Hepatocyte (in vitro differentiated cells): ENCODE data around the gene SLC39A7. TPM values are rescaled to one million over a fixed set of nuclear protein-coding genes. Genes with fewer than 3 reads are reported as not detected.
"Not testable (repeated sequence)": the region's sequence is repeated elsewhere in the genome, so short reads cannot be mapped to it uniquely, and the experiment has no call there.

Experiments used
- DNase-seq: peaks from one replicate; pipeline ENCODE4 v3.0.0-alpha.2; 2016; ENCODE audit warnings: low spot score
- H2AFZ ChIP-seq: fragments of 200-600 bp; sonication (generic); 2 replicates; pipeline ENCODE4 v1.6.0; 2016; ENCODE audit warnings: antibody characterized with exemption, mild to moderate bottlenecking
- H3K27ac ChIP-seq: fragments of 200-600 bp; sonication (generic); 2 replicates; pipeline ENCODE4 v1.5.1; 2016; ENCODE audit warnings: mild to moderate bottlenecking
- H3K27me3 ChIP-seq: fragments of 200-600 bp; sonication (generic); 2 replicates; pipeline ENCODE4 v1.6.1; 2016
- H3K36me3 ChIP-seq: fragments of 200-600 bp; sonication (generic); replicated peaks from 2 replicates; pipeline ENCODE4 v1.5.1; 2016; ENCODE audit warnings: low read depth; ENCODE audit not compliant: insufficient read depth
- H3K4me1 ChIP-seq: fragments of 200-600 bp; sonication (generic); 2 replicates; pipeline ENCODE4 v1.5.1; 2016; ENCODE audit warnings: mild to moderate bottlenecking, moderate library complexity; ENCODE audit not compliant: insufficient read depth
- H3K4me2 ChIP-seq: fragments of 200-600 bp; sonication (generic); 2 replicates; pipeline ENCODE4 v1.6.0; 2016
- H3K4me3 ChIP-seq: fragments of 200-600 bp; sonication (generic); 2 replicates; pipeline ENCODE4 v1.5.1; 2016; ENCODE audit warnings: mild to moderate bottlenecking
- H3K79me2 ChIP-seq: fragments of 200-600 bp; sonication (generic); 2 replicates; pipeline ENCODE4 v1.6.0; 2017; ENCODE audit warnings: mild to moderate bottlenecking
- H3K9me2 ChIP-seq: fragments of 200-600 bp; sonication (generic); replicated peaks from 2 replicates; pipeline ENCODE4 v1.6.0; 2017; ENCODE audit warnings: mild to moderate bottlenecking; ENCODE audit not compliant: insufficient read depth
- H3K9me3 ChIP-seq: fragments of 200-600 bp; sonication (generic); 2 replicates; pipeline ENCODE4 v1.5.1; 2016; ENCODE audit warnings: low read depth, mild to moderate bottlenecking
- H4K20me1 ChIP-seq: fragments of 200-600 bp; sonication (generic); 2 replicates; pipeline ENCODE4 v1.6.0; 2016; ENCODE audit warnings: mild to moderate bottlenecking; ENCODE audit not compliant: insufficient read depth, poor library complexity, severe bottlenecking
- EZH2 ChIP-seq: fragments of 200-600 bp; sonication (generic); IDR thresholded peaks from 2 replicates; pipeline ENCODE4 v1.6.1; 2016; ENCODE audit warnings: antibody characterized with exemption, mild to moderate bottlenecking, borderline replicate concordance
- EZH2phosphoT487 ChIP-seq: fragments of 200-600 bp; sonication (generic); IDR thresholded peaks from one replicate; pipeline ENCODE4 v1.6.1; 2018; ENCODE audit warnings: antibody characterized with exemption, mild to moderate bottlenecking, low read depth, moderate library complexity; ENCODE audit not compliant: unreplicated experiment, severe bottlenecking
- WGBS: methylation state at CpG from one replicate; pipeline ENCODE4 v1.1.6; 2016; ENCODE audit warnings: low lambda C conversion rate; ENCODE audit errors: missing lambda C conversion rate; 5-methylcytosine and 5-hydroxymethylcytosine counted together
- polyA plus RNA-seq: library from polyadenylated mRNA; unstranded; fragments of >200 nt; fragmentation: Nextera tagmentation; extraction: Ambion mirVana; gene quantifications from 2 replicates; pipeline ENCODE4 v1.2.1, GENCODE V29; 2016
- total RNA-seq: library from RNA; depleted of rRNA; stranded (reverse); fragments of >200 nt; gene quantifications from 2 replicates; pipeline ENCODE4 v1.2.3, GENCODE V29; 2014
- TF ChIP-seq, protein P1 (sequence below): fragments of 200-600 bp; sonication (generic); IDR thresholded peaks from 2 replicates; pipeline ENCODE4 v1.5.1; 2016; ENCODE audit warnings: antibody characterized with exemption, mild to moderate bottlenecking; ENCODE audit not compliant: poor library complexity

SLC39A7 gene
- total and polyA plus RNA-seq, 2 experiments from 2014 or later: 55.0 to 130 TPM

DNA sequence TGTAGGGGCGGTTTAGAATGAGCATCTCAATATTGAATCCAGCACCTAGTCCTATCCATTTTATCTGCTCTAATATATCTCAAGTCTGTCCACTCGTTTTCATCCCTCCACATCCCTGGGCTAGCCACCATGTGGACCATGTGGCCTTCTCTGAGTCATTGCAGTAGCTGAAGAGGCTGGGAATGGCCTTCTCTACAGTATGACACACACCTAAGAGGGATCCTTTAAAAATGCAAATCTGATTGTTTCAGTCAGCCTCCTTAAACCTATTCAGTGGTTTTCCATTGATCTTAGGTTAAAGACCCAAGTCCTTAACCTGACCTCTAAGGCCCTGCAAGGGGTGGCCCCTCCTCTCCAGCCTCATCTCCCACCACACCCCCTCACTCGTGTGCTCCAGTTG lies 17.0 kb downstream of the SLC39A7 start:
- Histone ChIP-seq H3K4me1 (peaks cover 12% of the 10 kb centered on the region), H3K27ac (no peak overlapping the region), H3K9me2 (no peaks in the 10 kb centered on the region), H3K79me2 (no peaks in the 10 kb centered on the region), H3K36me3 (no peaks in the 10 kb centered on the region), H4K20me1 (no peaks in the 10 kb centered on the region), H3K4me2 (no peak overlapping the region), H3K4me3 (no peak overlapping the region), H3K27me3 (peaks cover 11% of the 10 kb centered on the region), H2AFZ (no peak overlapping the region), H3K9me3 (no peaks in the 10 kb centered on the region)
- TF ChIP-seq, protein P1, sequence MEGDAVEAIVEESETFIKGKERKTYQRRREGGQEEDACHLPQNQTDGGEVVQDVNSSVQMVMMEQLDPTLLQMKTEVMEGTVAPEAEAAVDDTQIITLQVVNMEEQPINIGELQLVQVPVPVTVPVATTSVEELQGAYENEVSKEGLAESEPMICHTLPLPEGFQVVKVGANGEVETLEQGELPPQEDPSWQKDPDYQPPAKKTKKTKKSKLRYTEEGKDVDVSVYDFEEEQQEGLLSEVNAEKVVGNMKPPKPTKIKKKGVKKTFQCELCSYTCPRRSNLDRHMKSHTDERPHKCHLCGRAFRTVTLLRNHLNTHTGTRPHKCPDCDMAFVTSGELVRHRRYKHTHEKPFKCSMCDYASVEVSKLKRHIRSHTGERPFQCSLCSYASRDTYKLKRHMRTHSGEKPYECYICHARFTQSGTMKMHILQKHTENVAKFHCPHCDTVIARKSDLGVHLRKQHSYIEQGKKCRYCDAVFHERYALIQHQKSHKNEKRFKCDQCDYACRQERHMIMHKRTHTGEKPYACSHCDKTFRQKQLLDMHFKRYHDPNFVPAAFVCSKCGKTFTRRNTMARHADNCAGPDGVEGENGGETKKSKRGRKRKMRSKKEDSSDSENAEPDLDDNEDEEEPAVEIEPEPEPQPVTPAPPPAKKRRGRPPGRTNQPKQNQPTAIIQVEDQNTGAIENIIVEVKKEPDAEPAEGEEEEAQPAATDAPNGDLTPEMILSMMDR: no peak
- TF ChIP-seq EZH2phosphoT487: no peak
- TF ChIP-seq EZH2: no peak
- 57% methylated on average over 3 of the region's 3 CpGs for WGBS
- no peak for DNase-seq

DNA sequence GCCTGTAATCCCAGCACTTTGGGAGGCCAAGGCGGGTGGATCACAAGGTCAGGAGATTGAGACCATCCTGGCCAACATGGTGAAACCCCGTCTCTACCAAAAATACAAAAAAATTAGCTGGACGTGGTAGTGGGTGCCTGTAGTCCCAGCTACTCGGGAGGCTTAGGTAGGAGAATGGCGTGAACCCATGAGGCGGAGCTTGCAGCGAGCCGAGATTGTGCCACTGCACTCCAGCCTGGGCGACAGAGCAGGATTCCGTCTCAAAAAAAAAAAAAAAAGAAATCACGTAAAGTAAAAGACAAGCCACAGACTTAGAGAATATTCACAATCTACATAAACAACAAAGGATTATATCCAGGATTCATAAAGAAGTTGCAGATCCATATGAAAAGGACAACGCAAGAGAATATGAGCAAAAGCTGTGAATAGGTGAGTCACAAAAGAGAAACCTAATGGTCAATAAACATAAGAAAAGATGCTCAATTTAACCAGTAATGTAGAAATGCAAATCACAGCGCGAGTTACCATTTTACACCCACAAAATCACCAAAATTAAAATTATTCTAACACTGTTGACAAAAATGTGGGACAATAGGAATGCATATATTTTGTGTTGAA lies 25.9 kb downstream of the SLC39A7 start:
- DNase-seq, H2AFZ ChIP-seq, H3K79me2 ChIP-seq, H3K9me3 ChIP-seq, H3K4me1 ChIP-seq, H4K20me1 ChIP-seq, H3K4me3 ChIP-seq, H3K4me2 ChIP-seq, H3K36me3 ChIP-seq, H3K9me2 ChIP-seq, H3K27ac ChIP-seq: not testable (repeated sequence)
- H3K27me3 ChIP-seq: peaks cover 26% of the 10 kb centered on the region
- 28% methylated on average over 14 of the region's 14 CpGs for WGBS

- Histone ChIP-seq H4K20me1 (no peaks in the 10 kb centered on the region), H3K79me2 (no peaks in the 10 kb centered on the region), H3K27me3 (peaks cover 2% of the 10 kb centered on the region), H3K4me1 (no peaks in the 10 kb centered on the region), H3K4me3 (no peak overlapping the region), H3K9me3 (no peaks in the 10 kb centered on the region), H3K27ac (no peak overlapping the region), H3K36me3 (no peaks in the 10 kb centered on the region), H3K9me2 (no peaks in the 10 kb centered on the region), H3K4me2 (no peak overlapping the region), H2AFZ (no peak overlapping the region)
- DNase-seq: no peak
- TF ChIP-seq EZH2phosphoT487 (no peak), EZH2 (no peak)
- TF ChIP-seq, protein P1: no peak
- WGBS: 15% methylated on average over 6 of the region's 6 CpGs
Observed at GRCh38 chr6:33235221-33235634, 34.6 kb downstream of the SLC39A7 start.

DNA sequence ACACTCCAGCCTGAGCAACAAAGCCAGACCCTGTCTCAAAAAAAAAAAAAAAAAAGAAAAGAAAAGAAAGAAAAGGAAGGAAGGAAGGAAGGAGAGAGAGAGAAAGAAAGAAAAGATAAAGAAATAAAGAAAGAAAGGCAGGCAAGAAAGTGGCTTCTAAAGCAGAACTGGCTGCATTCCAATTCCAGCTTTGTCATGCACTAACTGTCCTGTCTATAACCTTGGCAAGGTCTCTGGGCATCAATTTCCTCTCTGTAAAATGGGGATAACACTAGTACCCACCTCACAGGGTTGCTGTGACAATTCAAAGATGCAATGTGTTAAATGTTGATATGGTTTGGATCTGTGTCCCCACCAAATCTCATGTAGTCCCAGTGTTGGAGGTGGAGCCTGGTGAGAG lies 35.7 kb downstream of the SLC39A7 start:
- Histone ChIP-seq H3K9me2 (no peaks in the 10 kb centered on the region), H4K20me1 (no peaks in the 10 kb centered on the region), H3K79me2 (no peaks in the 10 kb centered on the region), H3K9me3 (no peaks in the 10 kb centered on the region), H3K4me1 (no peaks in the 10 kb centered on the region), H3K27ac (no peak overlapping the region), H3K27me3 (peaks cover 3% of the 10 kb centered on the region), H3K36me3 (no peaks in the 10 kb centered on the region), H3K4me3 (no peak overlapping the region), H2AFZ (no peak overlapping the region), H3K4me2 (no peak overlapping the region)
- no peak for DNase-seq
- TF ChIP-seq EZH2 (no peak), EZH2phosphoT487 (no peak)
- TF ChIP-seq, protein P1: no peak
